OCI-M1 (cell line): ENCODE measurements around the gene KCTD8.

Experiments
- DNase-seq: peaks from one replicate; lab custom pipeline; 2025; lab: John Stamatoyannopoulos, UW

Gene KCTD8

DNA sequence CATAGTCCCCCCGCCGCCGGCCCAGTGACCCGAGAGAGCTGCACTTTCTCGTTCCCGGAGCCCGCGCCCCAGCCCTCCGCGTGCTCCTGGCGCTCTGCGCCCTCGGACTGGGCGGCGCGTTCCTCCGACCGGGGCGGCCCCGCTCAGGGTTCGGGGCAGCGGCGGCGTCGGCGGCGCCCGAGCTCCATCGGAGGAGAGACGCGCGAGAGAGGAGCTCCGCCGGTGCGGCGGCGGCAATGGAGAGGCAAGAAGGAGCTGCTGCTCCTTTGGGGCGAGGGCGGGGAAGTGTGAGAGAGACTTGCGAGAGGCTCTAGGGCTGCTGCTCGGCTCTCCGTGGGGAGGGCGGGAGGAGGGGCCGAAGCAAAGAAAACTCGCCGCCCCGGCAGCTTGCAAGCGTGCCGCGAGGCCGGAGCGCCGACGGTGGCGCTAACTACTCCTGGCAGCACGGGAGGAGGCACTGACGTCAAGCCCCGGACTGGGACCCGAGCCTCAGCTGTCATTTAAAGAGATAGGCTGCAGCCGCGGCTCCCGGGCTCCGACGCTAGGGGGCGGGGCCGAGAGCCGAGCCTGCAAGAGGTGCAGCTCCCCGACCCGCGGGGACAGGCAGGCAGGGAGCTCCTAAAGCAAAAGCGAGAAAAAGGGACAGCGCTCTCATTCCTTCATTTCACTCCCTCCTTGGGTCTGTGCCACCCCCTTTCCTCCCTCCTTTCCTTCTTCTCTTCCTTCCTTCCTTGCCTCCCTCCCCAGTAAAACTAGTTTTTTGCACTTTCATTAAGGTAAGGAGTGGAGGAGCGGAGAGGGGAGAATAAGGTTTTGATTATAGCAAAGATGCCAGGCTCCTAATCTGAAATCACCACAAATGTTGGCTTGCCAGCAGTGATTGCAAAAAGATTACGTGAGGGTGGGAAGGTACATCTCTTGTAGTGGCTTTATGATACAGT is at the start of gene KCTD8:
KCTD8 (minus strand) TSS at position 289 of the 941 bp plus-strand sequence.
- peak; percentile 90 for DNase-seq

DNA sequence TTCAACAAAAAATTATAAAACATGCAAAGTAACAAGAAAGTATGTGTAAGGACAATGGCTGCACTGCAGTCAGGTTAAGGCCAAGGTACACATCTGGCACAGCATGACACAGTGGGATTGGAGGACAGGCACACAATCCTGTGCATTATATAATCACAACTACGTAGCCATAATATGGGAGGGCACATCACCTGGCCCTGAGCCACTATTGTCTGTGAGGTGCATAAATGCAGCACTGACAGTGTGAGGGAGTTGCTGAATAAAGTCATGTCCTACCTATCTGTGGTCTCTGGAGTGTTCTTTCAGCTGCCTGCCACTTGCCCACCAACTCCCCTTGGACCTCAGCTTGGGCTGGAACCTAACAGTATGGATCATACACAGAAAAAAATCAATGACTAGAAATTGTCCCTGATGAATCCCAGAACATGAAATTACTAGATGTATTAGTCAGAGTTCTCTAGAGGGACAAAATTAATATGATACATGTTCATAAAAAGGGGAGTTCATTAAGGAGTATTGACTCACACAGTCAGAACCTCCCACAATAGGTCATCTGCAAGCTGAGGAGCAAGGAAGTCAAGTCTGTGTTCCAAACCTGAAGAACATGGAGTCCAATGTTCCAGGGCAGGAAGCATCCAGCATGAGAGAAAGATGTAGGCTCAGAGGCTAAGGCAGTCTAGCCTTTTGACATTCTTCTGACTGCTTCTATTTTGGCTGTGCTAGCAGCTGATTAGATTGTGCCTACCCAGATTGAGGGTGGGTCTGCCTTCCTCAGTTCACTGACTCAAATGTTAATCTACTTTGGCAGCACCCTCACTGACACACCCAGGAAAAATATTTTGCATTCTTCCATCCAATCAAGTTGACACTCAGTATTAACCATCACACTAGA is 46.4 kb upstream of the KCTD8 start:
- peak; percentile 11 for DNase-seq

DNA sequence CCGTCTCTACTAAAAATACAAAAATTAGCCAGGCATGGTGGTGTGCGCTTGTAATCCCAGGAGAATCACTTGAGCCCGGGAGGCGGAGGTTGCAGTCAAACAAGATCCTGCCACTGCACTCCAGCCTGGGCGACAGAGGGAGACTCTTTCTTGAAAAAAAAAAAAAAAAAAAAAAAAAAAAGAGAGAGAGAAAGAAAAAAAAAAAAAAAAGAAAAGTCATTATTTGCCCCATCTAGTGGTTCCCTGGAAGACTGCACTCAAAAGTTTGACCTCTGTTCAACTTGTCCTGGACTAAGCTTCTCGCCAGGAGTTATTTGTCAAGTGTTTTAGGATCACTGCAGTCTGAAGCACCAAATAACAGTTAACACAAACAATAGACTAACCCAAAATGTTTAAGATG is 45.3 kb upstream of the KCTD8 start:
- peak; percentile 63 for DNase-seq

DNA sequence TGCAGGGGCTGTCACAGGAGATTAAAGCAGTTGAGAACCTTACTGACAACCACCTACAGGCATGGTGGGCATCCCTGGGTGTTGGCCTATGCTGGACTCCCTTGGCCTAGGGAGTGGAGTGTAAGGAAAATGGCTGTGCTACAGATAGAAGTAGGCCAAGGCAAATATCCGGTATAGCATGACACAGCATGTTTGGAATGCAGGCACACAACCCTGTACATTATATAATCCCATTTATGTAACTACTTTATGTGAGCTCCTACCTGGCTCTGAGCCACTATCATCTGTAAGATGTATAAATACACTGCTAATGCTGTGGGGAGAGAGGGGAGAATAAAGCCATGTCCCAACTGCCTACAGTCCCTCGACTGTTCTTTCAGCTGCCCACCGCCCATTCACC is 38.7 kb upstream of the KCTD8 start:
- DNase-seq = no peak

DNA sequence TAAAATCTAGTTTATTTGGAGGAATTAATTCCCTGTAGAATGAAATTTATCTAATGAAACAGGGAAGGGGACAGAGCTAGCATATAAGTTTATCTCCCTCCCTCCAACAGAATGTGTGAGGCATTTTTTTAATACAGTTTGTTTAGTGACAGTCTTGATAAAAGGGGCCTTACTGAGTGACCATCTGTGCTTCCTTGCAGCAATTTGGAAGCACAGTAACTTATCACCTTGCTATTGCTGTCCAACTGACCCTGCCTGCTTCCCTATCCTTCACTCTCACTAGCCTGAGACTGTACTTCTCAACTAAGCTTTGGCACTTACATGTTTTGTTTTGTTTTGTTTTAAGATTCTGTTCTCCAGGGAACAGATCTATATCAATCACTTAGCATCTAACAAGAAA is 31.1 kb upstream of the KCTD8 start:
- DNase-seq = no peak

DNA sequence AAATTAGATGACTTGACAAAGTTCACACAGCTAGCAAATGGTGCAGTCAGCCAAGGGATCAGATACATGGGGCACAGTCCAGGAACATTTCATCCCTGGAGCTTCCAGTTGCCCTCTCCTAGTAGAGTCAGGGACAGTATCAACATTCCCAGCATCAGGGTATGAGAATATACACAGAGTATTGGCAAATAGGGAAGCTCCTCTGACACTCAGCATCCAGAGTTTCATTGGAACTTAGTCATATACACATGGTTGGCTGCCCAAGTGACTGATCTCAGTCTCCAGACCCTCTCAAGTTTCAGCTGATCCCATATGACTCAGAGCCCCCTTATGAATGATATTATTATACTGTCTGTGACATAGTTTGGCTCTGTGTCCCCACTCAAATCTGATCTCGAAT is 13.7 kb upstream of the KCTD8 start:
- DNase-seq = no peak

DNA sequence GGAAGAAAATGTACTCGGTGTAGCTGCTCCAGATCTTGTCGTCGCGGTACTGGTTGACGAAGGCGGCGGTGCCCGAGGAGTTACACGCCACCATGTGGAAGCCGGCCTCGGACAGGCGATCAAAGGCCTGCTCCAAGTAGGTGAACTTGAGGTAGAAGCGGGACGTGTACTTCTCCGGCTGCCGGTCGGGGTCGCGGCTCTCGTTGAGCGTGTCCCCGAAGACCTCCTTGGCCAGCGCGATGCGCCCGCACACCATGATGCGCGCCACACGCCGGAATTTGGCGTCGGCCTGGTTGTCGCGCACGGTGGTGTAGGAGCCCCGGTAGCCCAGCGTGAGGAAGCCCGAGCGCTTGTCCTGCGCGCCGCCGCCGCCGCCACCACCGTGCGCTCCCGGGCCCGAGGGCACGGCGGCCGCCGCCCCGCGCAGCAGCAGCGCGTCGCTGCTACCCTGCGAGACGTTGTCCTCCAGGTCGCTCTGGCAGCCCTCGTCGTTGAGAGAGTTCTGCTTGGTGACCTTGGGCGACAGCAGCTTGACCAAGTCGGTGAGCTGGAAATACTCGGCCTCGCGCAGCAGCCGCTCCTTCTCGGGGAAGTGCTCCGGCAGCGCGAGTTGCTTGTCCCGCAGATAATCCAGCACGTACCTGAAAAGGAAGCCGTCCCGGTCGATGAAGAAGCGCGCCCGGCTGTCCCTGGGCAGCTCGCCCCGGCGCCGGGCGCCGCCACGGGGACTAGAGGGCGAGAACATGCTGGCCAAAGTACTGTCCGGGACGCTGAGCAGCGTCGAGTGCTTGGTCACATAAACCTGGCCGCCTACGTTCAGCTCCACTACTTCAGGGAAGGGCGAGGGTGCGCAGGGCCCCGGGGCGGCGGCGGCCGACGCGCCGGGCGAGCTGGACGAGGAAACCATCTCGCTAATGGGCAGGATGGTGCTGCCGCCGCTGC is 775 bp downstream of the KCTD8 start:
- DNase-seq = no peak

DNA sequence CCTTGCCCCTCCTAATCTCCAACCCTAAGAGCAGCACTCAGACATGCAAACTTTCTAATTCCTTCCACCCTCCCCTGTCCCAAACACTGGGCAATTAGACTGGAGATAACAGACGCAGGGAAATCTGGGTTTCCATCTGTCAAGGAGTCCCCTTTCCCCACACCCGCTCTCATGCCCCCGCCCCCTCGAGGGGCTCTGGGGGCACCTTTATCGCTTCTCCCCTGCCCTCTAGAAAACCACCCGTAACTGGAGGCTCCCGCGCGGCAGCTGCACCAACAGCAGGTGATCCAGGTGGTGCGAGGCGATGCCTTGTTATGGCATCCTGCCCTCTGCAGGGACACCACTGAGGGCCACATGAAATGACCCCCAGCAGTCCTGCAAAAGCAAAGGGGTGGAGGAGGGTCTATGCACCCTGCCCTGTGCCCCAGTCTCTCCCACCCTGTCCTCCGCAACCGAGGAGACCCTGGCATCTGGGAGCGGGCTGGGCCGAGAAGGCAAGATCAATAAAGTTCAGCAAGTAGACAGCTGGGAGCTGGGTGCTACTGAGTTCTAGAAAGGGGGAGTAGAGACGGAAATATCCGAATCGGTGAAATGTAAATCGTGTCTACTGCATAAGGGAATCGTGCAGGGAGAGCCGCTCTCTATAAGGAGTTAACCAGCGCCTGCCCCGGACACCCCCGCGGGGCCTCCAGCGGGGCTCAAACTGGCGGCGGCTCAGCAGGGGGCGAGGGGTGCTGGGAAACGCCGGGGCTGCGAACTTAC is 1.6 kb downstream of the KCTD8 start:
- DNase-seq = no peak

DNA sequence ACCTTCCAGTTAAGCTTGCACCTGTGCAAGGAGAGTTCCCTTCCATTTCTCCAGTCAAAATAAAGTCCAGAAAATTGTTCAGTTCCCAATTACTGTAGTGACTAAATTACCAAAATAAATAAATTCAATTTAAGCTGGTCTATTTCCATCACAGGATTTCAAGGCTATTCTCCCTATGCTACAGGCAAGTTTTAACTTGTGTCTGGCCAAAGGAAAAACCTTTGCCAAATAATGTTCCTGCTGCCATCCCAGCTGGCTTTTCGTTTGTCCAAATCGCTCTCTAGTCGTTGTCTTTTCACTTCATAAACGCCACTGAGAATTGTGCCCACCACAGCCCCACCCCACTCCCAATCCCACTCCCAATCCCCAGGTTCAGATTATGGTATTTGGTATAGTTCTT is 2.4 kb downstream of the KCTD8 start:
- DNase-seq = no peak

DNA sequence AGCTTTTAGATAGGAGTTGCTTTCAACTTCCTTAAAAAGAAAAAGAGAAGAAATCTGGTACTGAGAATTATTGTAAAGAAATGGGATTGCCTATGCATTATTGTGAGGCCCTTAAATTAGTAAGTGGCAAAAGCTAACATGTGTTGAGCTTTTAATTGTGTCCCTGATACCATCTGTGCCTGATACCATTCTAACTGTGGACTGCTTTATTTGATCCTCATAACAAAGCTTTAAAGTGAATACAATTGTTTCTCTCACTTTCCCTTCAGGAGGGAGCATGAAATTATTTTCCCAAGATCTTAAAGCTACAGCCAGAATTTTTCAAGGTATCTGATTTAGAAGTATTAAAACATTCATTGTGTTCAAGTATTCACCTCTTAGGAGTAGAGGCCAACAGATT is 9.9 kb downstream of the KCTD8 start:
- DNase-seq = no peak

DNA sequence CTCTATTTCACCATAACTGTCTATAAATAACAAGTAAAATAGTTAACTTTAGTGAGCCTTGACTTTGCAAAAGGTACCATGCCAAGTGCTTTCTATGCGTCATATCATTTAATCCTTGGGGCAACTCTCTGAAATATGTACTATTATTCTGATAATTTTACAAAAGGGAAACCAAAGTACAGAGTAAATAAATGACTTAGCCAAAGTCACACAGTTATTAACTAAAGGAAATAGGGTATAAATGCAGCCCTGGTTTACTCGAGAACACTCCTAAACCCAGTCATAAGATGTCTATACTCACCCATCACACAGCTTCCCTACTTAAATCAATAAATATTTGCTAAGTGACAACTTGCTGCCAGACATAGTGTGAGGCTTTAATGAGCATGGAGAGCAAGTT is 14.4 kb downstream of the KCTD8 start:
- DNase-seq = no peak

DNA sequence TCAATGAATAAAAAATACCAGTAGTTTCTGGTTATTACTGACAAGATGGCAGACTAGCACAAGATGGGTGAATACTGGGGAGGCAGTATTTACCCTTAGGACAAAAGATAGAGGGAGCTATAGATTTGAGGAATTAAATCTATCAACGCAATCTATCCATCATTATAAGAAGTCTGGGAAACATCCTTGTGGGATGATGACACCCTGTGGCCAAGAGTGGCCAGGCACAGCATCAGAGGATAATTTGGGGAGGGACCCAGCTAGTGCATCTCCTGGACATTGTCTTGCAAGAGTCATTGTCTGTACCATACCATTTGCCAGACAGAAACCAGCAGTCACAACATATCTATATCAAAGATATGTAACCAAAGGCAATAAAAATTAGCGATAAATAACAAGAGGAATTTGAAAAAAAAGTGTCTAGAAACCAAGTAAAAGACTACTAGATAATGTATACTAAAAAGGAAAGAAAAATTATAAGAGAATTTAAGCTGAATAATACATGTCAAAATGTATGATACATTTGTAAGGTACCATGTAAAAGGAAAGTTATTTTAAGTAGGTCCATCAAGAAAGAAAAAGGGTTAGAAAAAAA is 22.9 kb downstream of the KCTD8 start:
- peak; percentile 26 for DNase-seq

DNA sequence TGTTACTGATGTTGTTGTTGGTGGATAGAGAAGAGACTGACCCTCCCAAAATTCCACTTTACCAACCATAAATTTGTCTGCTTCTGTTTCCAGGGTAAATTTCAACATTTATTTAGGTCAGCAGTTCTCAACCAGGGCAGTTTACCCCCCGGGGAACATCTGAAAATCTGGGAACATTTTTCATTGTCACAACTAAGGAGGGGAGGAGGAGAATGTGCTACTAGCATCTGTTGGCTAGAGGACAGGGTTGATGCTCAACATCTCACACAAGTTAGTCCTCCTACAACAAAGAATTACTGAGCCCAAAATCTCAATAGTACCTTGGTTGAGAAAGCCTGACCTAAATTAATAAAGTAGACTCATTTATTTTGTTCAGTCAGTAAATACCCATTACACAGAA is 25.7 kb downstream of the KCTD8 start:
- DNase-seq = no peak

DNA sequence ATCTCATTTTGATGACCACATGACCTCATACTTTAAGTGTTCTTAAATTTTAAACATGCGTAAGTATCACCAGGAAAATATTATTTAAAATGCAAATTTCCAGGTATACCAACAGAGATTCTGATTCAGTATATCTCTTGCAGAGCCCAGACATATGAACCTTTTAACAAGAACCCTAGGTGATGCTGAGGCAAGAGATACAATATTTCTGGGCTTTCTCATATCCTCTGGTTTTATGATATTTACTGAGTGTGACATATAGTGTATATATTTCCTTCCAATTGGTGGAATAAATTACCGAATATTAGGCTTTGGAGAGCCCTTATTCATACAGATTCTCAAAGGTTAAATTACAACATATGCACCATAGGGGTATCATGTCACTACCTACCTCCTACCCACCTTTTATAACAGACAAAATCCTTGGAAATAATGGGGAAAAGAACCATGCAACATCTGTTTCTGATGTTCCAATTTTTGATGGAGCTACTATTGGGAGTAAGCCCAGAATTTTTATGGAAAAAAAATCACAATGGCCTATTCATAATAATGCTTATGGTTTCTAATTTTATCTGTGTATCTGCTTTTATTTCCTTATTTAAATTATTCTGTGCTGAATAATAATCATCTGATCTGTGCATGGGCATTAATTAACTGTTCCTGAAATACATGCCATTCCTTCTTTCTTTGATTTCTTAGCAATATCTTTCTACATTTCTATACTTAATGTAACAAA is 27.1 kb downstream of the KCTD8 start:
- no peak for DNase-seq

DNA sequence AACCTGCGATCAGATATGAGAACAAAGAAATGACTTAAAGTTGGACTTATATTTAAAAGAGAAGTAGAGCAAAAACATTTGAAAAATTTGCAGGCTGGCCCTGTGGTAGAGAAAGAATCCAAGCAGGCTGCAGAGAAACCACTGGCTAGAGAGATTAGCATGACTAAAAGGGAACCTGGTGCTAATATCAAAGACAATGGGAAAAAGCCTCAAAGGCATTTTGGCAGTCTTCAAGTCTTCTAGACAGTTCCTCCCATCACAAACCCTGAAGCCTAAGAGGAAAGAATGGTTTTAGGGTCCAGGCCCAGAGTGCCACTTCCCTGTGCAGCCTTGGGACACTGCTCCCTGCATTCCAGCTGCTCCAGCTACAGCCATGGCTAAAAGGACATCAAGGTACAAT is 33.4 kb downstream of the KCTD8 start:
- peak; percentile 2 for DNase-seq

DNA sequence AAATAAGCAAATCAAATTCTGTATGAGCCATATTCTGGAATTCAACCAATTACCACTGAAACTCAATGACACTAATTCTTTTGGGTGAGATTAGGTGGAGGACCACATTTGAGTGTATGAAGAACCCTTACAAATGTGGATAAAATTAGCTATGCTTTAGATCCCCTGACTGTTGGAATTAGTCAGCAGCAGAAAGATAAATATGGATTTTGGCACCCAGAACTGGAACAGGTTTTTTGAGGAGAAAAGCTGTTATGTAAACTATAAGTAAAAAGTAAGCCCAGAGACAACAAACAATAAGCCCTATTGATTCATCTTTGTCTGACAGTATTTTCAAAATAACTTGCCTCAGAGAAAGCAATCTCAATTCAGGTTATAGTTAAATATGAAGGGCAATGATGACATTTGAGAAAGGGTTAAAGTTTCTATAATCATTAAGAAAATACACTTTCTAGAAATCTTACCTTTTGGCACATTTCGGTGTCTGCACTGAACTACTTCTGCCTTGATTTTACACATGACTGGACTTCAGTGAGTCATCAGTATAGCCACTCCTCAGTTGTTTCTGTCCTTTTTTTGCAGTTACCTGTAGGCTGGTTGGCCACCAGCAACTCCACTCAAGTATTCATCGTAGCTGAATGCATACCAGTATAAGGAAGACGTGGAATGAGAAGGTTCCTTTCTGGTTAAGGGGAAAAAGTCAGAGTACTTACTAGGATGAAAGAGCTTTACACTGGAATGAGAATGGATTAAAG is 80.0 kb downstream of the KCTD8 start:
- no peak for DNase-seq

DNA sequence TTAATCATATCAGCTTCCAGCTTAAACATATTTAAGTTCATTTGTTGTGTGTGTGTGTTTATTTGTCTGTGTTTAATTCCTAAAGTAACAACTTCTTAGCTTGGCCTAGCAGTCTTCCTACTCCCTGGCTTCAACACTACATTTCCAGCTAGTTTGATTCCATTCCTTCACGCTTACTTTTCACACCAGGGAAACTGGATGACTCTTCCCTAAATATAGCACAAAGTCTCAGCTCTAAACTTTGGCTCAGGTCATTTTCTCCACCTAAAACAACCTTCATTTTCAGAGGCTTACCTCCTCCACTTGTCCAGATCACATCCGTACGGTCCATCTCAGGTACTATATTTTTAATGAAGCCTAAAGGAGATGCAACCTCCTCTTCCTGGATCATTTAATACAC is 94.4 kb downstream of the KCTD8 start:
- no peak for DNase-seq

DNA sequence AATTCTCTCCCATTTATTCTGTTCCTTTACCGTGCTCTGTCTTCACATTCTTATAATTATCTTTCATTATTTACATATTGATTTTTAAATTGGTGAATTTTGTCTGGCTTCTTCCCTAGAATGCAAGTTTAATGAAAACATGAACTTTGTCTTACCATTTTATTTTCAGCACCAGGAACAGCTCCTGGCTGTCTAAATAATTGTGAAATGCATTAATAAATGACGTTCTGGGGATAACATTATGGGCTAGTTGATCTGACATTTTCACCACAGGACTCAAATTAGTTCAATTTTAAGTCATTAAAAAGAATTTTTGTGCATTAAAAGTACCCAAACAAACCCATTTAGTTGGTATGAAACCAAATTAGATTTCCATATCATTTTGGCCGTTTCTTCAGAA is 97.5 kb downstream of the KCTD8 start:
- DNase-seq = no peak

DNA sequence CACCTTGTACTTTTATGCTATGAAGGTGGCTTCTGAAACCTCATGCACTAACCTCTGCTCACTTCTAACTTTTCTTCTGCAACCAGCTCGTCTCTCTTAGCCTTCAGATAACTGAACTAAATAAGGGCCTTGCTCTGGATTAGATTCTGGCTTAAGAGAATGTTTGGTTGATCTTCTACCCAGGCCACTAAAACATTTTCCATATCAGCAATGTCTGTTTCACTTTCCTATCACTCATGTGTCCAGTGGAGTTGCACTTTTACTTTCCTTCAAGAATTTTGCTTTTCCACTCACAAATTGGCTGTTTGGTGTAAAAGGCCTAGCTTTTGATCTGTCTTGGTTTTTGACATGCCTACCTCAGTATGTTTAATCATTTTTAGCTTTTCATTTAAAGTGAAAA is 105.8 kb downstream of the KCTD8 start:
- DNase-seq = no peak
